PC-3 (cell line): ENCODE results near the gene TMEM108. TPM values are rescaled to one million over a fixed set of nuclear protein-coding genes. Genes with fewer than 3 reads are reported as not detected.

ENCODE experiments used
- ATAC-seq: fragments of 200-7000 bp; cut with Tn5 transposase; 2 replicates; pipeline ENCODE4 v1.9.1; 2020; ENCODE audit warnings: mild to moderate bottlenecking, moderate library complexity
- BruUV-seq: library from RNA; stranded (reverse); fragments of 400-500 nt; replicated peaks from 2 replicates; lab custom pipeline; 2021; lab: Mats Ljungman, UMichigan
- CTCF ChIA-PET: fragments of 300-600 bp; sonication (Branson Sonifier 250); formaldehyde crosslinking; loops from one replicate; lab custom pipeline; 2022; ENCODE audit warnings: antibody characterized with exemption; lab: Charles Lee
- POLR2A ChIA-PET: fragments of 300-600 bp; sonication (Branson Sonifier 250); formaldehyde crosslinking; loops from one replicate; lab custom pipeline; 2022; ENCODE audit warnings: antibody characterized with exemption; ENCODE audit not compliant: unreplicated experiment; lab: Charles Lee
- DNase-seq: peaks from one replicate; pipeline ENCODE4 v3.0.0-alpha.2; 2015
- H2AFZ ChIP-seq: fragments of 300-600 bp; sonication (generic); 2 replicates; pipeline ENCODE4 v1.6.0; 2016; ENCODE audit warnings: antibody characterized with exemption, low read length
- H3F3A ChIP-seq: fragments of 300-600 bp; sonication (generic); one replicate; pipeline ENCODE4 v1.6.0; 2017; ENCODE audit warnings: antibody characterized with exemption, low read length, control low read depth, mild to moderate bottlenecking; ENCODE audit not compliant: unreplicated experiment
- H3K27ac ChIP-seq: fragments of 300-600 bp; sonication (generic); 2 replicates; pipeline ENCODE4 v1.5.1; 2016; ENCODE audit warnings: mild to moderate bottlenecking, low read length
- H3K27me3 ChIP-seq: fragments of 300-600 bp; sonication (generic); 2 replicates; pipeline ENCODE4 v1.6.1; 2016; ENCODE audit warnings: low read length, mixed read lengths
- H3K36me3 ChIP-seq: fragments of 300-600 bp; sonication (generic); 2 replicates; pipeline ENCODE4 v1.6.1; 2016; ENCODE audit warnings: low read depth, mixed run types, low read length, mixed read lengths
- H3K4me1 ChIP-seq: fragments of 300-600 bp; sonication (generic); 2 replicates; pipeline ENCODE4 v1.5.1; 2016; ENCODE audit warnings: low read length; ENCODE audit not compliant: insufficient read depth
- H3K4me2 ChIP-seq: fragments of 300-600 bp; sonication (generic); 2 replicates; pipeline ENCODE4 v1.6.0; 2016; ENCODE audit warnings: low read length
- H3K4me3 ChIP-seq: fragments of 300-600 bp; sonication (generic); 2 replicates; pipeline ENCODE4 v1.5.1; 2016; ENCODE audit warnings: mild to moderate bottlenecking, low read length, mixed read lengths
- H3K79me2 ChIP-seq: fragments of 300-600 bp; sonication (generic); 2 replicates; pipeline ENCODE4 v1.6.1; 2017; ENCODE audit warnings: low read length, mixed read lengths
- H3K9ac ChIP-seq: fragments of 300-600 bp; sonication (generic); 2 replicates; pipeline ENCODE4 v1.6.0; 2016; ENCODE audit warnings: mild to moderate bottlenecking, low read length
- H3K9me2 ChIP-seq: fragments of 300-600 bp; sonication (generic); replicated peaks from 2 replicates; pipeline ENCODE4 v1.6.1; 2016; ENCODE audit warnings: mixed run types, low read length, mixed read lengths
- H3K9me3 ChIP-seq: fragments of 300-600 bp; sonication (generic); 2 replicates; pipeline ENCODE4 v1.6.1; 2016; ENCODE audit warnings: low read length, mixed read lengths
- H4K20me1 ChIP-seq: fragments of 300-600 bp; sonication (generic); 2 replicates; pipeline ENCODE4 v1.6.1; 2016; ENCODE audit warnings: low read length, mixed read lengths
- EZH2 ChIP-seq: fragments of 300-600 bp; sonication (generic); IDR thresholded peaks from one replicate; pipeline ENCODE4 v1.6.1; 2017; ENCODE audit warnings: antibody characterized with exemption, mild to moderate bottlenecking, low read length; ENCODE audit not compliant: unreplicated experiment
- EZH2phosphoT487 ChIP-seq: fragments of 300-600 bp; sonication (generic); IDR thresholded peaks from 2 replicates; pipeline ENCODE4 v1.6.1; 2018; ENCODE audit warnings: mild to moderate bottlenecking, antibody characterized with exemption, low read length, borderline replicate concordance
- intact Hi-C: fragments of 100-400 bp; cut with micrococcal nuclease; formaldehyde crosslinking; loops from 2 replicates; pipeline ENCODE4 v1.9.0; 2023
- total RNA-seq: library from RNA; depleted of rRNA; stranded (reverse); fragments of >200 nt; gene quantifications from 2 replicates; pipeline ENCODE4 v1.2.3, GENCODE V29; 2014
- TF ChIP-seq, protein P1 (sequence below): fragments of 300-600 bp; sonication (generic); conservative IDR thresholded peaks from 2 replicates; pipeline ENCODE4 v1.5.1; 2017; ENCODE audit warnings: antibody characterized with exemption, low read depth, mild to moderate bottlenecking, low read length

The TMEM108 gene
- total RNA-seq, 1 experiment from 2014 or later, result not detected

DNA sequence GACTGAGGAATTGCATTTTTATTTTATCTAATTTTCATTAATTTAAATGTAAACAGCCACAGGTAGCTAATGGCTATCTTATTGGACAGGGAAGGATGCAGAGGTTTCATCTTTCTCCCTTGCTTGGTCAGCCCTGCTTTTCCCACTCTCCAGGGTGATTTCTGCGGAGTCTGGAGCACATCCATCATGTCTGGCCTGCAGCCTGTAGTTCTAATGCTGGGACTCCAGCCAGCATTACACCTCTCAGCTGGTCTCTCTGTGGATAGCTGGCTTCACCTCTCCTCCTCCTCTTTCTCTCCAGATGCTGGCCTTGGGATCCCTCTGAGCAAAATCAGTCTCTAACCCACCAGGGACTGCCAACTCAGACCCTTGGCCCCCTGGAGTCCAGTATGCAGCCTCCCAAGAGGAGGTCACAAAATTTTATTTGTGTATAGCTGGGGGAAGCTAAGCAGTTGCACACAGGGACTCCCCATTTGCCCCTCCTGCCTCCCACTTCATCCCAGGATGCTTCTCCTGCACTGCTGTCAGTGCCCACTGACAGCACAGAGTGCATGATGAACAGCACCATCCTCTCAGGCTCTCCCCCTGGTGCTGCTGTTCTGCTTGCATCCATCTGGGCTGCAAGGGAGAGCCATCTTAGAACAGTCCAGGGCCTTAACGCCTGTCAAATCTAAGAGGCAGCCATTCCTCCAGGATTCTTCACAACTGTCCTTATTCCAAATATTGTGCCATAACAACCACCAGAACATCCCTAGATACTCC is 363.4 kb downstream of the TMEM108 start:
- intact Hi-C loops, result no loop called here
- Histone ChIP-seq H3K79me2 (no peaks in the 10 kb centered on the region), H3F3A (no peaks in the 10 kb centered on the region), H4K20me1 (no peaks in the 10 kb centered on the region), H3K4me1 (no peaks in the 10 kb centered on the region), H3K9ac (no peak overlapping the region), H2AFZ (no peak overlapping the region), H3K27ac (no peak overlapping the region), H3K4me2 (no peak overlapping the region), H3K27me3 (peaks cover 16% of the 10 kb centered on the region), H3K4me3 (no peak overlapping the region), H3K9me2 (no peaks in the 10 kb centered on the region), H3K9me3 (no peaks in the 10 kb centered on the region), H3K36me3 (no peaks in the 10 kb centered on the region)
- TF ChIP-seq EZH2phosphoT487 (no peak), EZH2 (no peak)
- TF ChIP-seq, protein P1, sequence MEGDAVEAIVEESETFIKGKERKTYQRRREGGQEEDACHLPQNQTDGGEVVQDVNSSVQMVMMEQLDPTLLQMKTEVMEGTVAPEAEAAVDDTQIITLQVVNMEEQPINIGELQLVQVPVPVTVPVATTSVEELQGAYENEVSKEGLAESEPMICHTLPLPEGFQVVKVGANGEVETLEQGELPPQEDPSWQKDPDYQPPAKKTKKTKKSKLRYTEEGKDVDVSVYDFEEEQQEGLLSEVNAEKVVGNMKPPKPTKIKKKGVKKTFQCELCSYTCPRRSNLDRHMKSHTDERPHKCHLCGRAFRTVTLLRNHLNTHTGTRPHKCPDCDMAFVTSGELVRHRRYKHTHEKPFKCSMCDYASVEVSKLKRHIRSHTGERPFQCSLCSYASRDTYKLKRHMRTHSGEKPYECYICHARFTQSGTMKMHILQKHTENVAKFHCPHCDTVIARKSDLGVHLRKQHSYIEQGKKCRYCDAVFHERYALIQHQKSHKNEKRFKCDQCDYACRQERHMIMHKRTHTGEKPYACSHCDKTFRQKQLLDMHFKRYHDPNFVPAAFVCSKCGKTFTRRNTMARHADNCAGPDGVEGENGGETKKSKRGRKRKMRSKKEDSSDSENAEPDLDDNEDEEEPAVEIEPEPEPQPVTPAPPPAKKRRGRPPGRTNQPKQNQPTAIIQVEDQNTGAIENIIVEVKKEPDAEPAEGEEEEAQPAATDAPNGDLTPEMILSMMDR, result no peak
- ChIA-PET POLR2A (no interaction called here), CTCF (no interaction called here)
- DNase-seq (no peak), ATAC-seq (no peak)
- no TSS peak for BruUV-seq

GRCh38 chr3:133404920-133405319 is 366.7 kb downstream of the TMEM108 start:
- H3K27me3 ChIP-seq, result peaks cover 31% of the 10 kb centered on the region
- BruUV-seq, result no TSS peak
- ChIA-PET CTCF (no interaction called here), POLR2A (no interaction called here)
- H2AFZ ChIP-seq, result no peak overlapping the region
- H3K4me1 ChIP-seq, result no peaks in the 10 kb centered on the region
- H3K4me3 ChIP-seq, result no peak overlapping the region
- no peaks in the 10 kb centered on the region for H3K36me3 ChIP-seq
- no peak for TF ChIP-seq EZH2
- TF ChIP-seq EZH2phosphoT487, result no peak
- TF ChIP-seq, protein P1, result no peak
- no peak overlapping the region for H3K4me2 ChIP-seq
- no peak overlapping the region for H3K9ac ChIP-seq
- intact Hi-C loops, result no loop called here
- ATAC-seq, result no peak
- H3K79me2 ChIP-seq, result no peaks in the 10 kb centered on the region
- DNase-seq, result no peak
- H3F3A ChIP-seq, result no peaks in the 10 kb centered on the region
- no peaks in the 10 kb centered on the region for H4K20me1 ChIP-seq
- H3K9me2 ChIP-seq, result no peaks in the 10 kb centered on the region
- no peak overlapping the region for H3K27ac ChIP-seq
- no peaks in the 10 kb centered on the region for H3K9me3 ChIP-seq

DNA sequence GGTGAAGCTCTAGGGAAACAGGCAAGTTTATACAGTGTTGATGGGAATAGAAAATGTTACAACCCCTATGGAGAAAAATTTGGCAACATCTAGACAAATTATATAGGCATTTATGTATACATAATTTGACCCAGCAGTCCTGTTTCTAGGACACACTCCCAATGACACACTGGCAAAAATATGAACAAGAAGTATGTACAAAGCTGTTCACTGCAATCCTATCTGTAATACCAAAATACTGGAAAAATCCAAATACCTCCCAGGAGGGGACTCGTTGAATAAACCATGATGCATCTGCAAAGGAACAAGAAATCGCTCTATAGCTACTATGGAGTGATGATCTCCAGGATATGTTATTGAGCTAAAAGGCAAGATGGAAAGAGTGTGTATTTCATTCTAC is 370.2 kb downstream of the TMEM108 start:
- H3K4me1 ChIP-seq, result no peaks in the 10 kb centered on the region
- peaks cover 53% of the 10 kb centered on the region for H3K27me3 ChIP-seq
- H4K20me1 ChIP-seq, result no peaks in the 10 kb centered on the region
- H2AFZ ChIP-seq, result no peak overlapping the region
- ChIA-PET POLR2A (no interaction called here), CTCF (interaction anchor here (0.5 kb wide), 1 partner anchor 1066 kb away, joined by 4 read pairs; no protein-coding TSS in a partner anchor)
- no peak overlapping the region for H3K4me3 ChIP-seq
- intact Hi-C loops, result no loop called here
- ATAC-seq (no peak), DNase-seq (no peak)
- no peaks in the 10 kb centered on the region for H3K9me2 ChIP-seq
- no peak overlapping the region for H3K27ac ChIP-seq
- TF ChIP-seq EZH2 (no peak), EZH2phosphoT487 (no peak)
- TF ChIP-seq, protein P1, result no peak
- no peak overlapping the region for H3K9ac ChIP-seq
- H3F3A ChIP-seq, result no peaks in the 10 kb centered on the region
- no peaks in the 10 kb centered on the region for H3K79me2 ChIP-seq
- no peak overlapping the region for H3K4me2 ChIP-seq
- H3K9me3 ChIP-seq, result no peaks in the 10 kb centered on the region
- H3K36me3 ChIP-seq, result no peaks in the 10 kb centered on the region
- no TSS peak for BruUV-seq
